ENCODE measurements around the gene ARPIN. TPM values are rescaled to one million over a fixed set of nuclear protein-coding genes. Genes with fewer than 3 reads are reported as not detected.
A peak's percentile ranks its signal among the peaks of the same experiment; 100 is the strongest.

Gene ARPIN
- total RNA-seq, 6 experiments from 2014 or later = 4.9 to 8.1 (median 6.9) TPM

DNA sequence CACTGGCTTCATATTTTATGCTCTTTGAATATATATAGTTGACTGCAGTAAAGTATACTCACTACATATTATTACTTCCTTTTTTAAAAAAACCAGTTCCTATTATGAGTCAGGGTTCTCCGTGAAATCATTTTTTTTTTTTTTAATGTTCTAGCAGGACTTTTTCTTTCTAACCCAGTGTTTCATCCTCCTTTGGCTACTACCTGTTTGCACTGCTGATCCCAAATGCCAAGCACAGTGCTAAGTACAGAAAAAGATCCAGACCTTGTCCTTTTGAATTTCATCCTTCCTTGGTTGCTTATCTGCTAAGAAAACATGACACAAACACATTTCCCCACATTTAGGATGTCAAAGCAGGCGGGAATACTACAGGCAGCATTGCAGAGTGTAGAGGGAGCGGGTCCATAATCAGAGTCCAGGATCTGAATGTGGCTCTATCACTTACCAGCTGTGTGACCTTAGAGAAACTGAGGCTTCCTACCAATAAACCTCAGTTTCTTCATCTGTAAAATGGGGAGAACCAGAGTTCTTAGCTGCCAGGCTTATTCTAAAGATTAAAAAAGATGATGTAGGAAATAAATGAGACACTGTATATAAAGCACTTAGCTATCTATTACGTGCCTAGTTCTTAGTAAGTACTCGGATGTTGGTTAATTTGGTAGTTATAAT lies 60.9 kb downstream of the ARPIN start:
- intact Hi-C loops (cut with DNase I) = no loop called here
- H3K9me3 ChIP-seq = no peaks in the 10 kb centered on the region
- DNase-seq (no peak), ATAC-seq (peak in 2 of 4 donors; percentile 25 to 33)
- peak overlapping the region in 1 of 3 donors; percentile 23 for H3K27ac ChIP-seq
- TF ChIP-seq, protein P1, sequence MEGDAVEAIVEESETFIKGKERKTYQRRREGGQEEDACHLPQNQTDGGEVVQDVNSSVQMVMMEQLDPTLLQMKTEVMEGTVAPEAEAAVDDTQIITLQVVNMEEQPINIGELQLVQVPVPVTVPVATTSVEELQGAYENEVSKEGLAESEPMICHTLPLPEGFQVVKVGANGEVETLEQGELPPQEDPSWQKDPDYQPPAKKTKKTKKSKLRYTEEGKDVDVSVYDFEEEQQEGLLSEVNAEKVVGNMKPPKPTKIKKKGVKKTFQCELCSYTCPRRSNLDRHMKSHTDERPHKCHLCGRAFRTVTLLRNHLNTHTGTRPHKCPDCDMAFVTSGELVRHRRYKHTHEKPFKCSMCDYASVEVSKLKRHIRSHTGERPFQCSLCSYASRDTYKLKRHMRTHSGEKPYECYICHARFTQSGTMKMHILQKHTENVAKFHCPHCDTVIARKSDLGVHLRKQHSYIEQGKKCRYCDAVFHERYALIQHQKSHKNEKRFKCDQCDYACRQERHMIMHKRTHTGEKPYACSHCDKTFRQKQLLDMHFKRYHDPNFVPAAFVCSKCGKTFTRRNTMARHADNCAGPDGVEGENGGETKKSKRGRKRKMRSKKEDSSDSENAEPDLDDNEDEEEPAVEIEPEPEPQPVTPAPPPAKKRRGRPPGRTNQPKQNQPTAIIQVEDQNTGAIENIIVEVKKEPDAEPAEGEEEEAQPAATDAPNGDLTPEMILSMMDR (IDR thresholded peaks at IDR 0.05) = no peak
- TF ChIP-seq POLR2A (IDR thresholded peaks at IDR 0.05) = no peak
- peaks cover 0 to 13% (median 6%) of the 10 kb centered on the region in 4 donors for H3K36me3 ChIP-seq
- no peaks in the 10 kb centered on the region for H3K27me3 ChIP-seq
- no peak overlapping the region for H3K4me3 ChIP-seq
- 80% methylated on average over 5 of the region's 5 CpGs for WGBS (ENCODE audit: insufficient coverage, low coverage, low lambda C conversion rate, missing lambda C conversion rate)
- peaks cover 0 to 17% (median 1%) of the 10 kb centered on the region in 4 donors for H3K4me1 ChIP-seq

DNA sequence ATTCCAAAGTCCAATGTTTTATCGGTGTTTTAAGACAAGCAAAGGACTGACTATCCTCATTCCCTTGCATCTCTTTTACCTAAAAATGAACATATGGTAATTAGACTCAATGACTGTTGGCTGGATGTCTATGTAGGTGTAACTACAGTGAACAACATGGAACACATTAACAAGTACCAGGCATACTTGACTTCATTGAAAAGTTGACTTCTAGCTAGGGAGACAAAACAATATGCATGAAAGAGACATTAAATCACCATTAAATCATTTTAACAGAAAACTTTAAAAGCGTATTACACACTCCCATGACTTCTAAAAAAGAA lies 63.8 kb downstream of the ARPIN start:
- intact Hi-C loops (cut with DNase I) = no loop called here
- Histone ChIP-seq H3K27ac (peak overlapping the region in 1 of 3 donors; percentile 7), H3K4me1 (peaks cover 0 to 21% (median 2%) of the 10 kb centered on the region in 4 donors), H3K9me3 (no peaks in the 10 kb centered on the region), H3K27me3 (no peaks in the 10 kb centered on the region), H3K36me3 (peaks cover 0 to 13% (median 6%) of the 10 kb centered on the region in 4 donors), H3K4me3 (no peak overlapping the region)
- ATAC-seq = no peak
- DNase-seq = no peak
- WGBS (ENCODE audit: insufficient coverage, low coverage, low lambda C conversion rate, missing lambda C conversion rate) = 75% methylated on average over 2 of the region's 2 CpGs
- TF ChIP-seq, protein P1 (IDR thresholded peaks at IDR 0.05) = no peak
- no peak for TF ChIP-seq POLR2A (IDR thresholded peaks at IDR 0.05)

DNA sequence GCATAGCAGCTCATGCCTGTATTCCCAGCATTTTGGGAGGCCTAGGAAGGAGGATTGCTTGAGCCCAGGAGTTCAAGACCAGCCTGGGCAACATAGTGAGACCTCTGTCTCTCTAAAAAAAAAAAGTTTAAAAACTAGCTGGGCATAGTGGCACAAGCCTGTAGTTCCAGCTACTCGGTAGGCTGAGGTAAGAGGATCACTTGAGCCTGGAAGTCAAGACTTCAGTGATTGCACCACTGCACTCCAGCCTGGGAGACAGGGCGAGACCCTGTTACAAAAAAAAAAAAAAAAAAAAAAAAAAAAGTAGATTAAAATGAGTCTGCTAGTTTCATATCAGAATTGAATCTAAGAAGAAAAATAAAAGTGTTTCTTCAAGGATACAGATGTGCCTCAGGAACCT lies 65.7 kb downstream of the ARPIN start:
- intact Hi-C loops (cut with DNase I) = no loop called here
- Histone ChIP-seq H3K27me3 (no peaks in the 10 kb centered on the region), H3K4me1 (peaks cover 0 to 16% (median 2%) of the 10 kb centered on the region in 4 donors), H3K36me3 (peaks cover 0 to 11% (median 4%) of the 10 kb centered on the region in 4 donors), H3K27ac (no peak overlapping the region), H3K9me3 (no peaks in the 10 kb centered on the region), H3K4me3 (no peak overlapping the region)
- ATAC-seq (no peak), DNase-seq (no peak)
- 66% methylated on average over 2 of the region's 2 CpGs for WGBS (ENCODE audit: insufficient coverage, low coverage, low lambda C conversion rate, missing lambda C conversion rate)
- TF ChIP-seq, protein P1 (IDR thresholded peaks at IDR 0.05) = no peak
- TF ChIP-seq POLR2A (IDR thresholded peaks at IDR 0.05) = no peak

- no peak overlapping the region for H3K27ac ChIP-seq
- intact Hi-C loops (cut with DNase I) = no loop called here
- DNase-seq = no peak
- H3K27me3 ChIP-seq = no peaks in the 10 kb centered on the region
- ATAC-seq = peak in 2 of 4 donors; percentile 41 to 81
- TF ChIP-seq, protein P1 (IDR thresholded peaks at IDR 0.05) = no peak
- no peak for TF ChIP-seq POLR2A (IDR thresholded peaks at IDR 0.05)
- no peaks in the 10 kb centered on the region for H3K9me3 ChIP-seq
- peaks cover 0 to 8% (median 2%) of the 10 kb centered on the region in 4 donors for H3K4me1 ChIP-seq
- 63% methylated on average over 5 of the region's 5 CpGs for whole genome bisulfite sequencing (ENCODE audit: insufficient coverage, low coverage, low lambda C conversion rate, missing lambda C conversion rate)
- no peak overlapping the region for H3K4me3 ChIP-seq
- peaks cover 0 to 8% (median 3%) of the 10 kb centered on the region in 4 donors for H3K36me3 ChIP-seq
These were observed 67.4 kb downstream of the ARPIN start for GRCh38 chr15:89845305-89845893.

Small RNAs within 50 kb of the gene (microRNA-seq; reads per million reads assigned to microRNA genes)
- 0.29 to 0.64 reads per million in 2 donors for gene MIR5009
- gene MIR5094 = 0 reads per million in 2 donors

Small RNAs within 50 kb of the gene (small RNA-seq; reads per million reads assigned to genes)
- 0.10 to 0.52 reads per million in 2 experiments for gene MIR5009
- gene MIR5094 = 0 reads per million in 2 experiments
- 0 reads per million in 2 experiments for gene RNU6-1111P
- 0 reads per million in 2 experiments for gene RNU7-111P

Other genes starting within 250 kb of the ARPIN start
- gene PLIN1, start 233.6 kb downstream of the ARPIN start, total RNA-seq = 10 to 100 TPM in 4 of 6 experiments, 1 to 10 TPM in 2; 2.5 to 28.8 (median 18.6) TPM
- 10 to 100 TPM in 5 of 6 experiments, 1 to 10 TPM in 1; 6.9 to 30.9 (median 22.6) TPM for gene PEX11A, start 222.2 kb downstream of the ARPIN start, total RNA-seq
- not detected for gene WDR93, start 222.1 kb downstream of the ARPIN start, total RNA-seq
- 1 to 10 TPM in 5 of 6 experiments, under 1 TPM in 1; 0.86 to 3.0 (median 2.1) TPM for gene MESP1, start 161.7 kb downstream of the ARPIN start, total RNA-seq
- under 1 TPM in 1 of 6 experiments, not detected in 5; 0.12 TPM for gene MESP2, start 136.6 kb downstream of the ARPIN start, total RNA-seq
- gene ANPEP, start 98.1 kb downstream of the ARPIN start, total RNA-seq = 100 to 1,000 TPM; 204 to 386 (median 363) TPM
- gene AP3S2, start 19.0 kb downstream of the ARPIN start, total RNA-seq = 10 to 100 TPM; 23.2 to 45.7 (median 27.2) TPM
- gene ZNF710, start 88.4 kb upstream of the ARPIN start, total RNA-seq = 10 to 100 TPM in 1 of 6 experiments, 1 to 10 TPM in 5; 4.7 to 17.1 (median 7.4) TPM
- gene IDH2, start 189.5 kb upstream of the ARPIN start, total RNA-seq = 100 to 1,000 TPM; 115 to 371 (median 261) TPM

All from right lobe of liver (tissue), 6 donors.